Neural cell (in vitro differentiated cells): ENCODE data around the gene MGLL.
"Not testable (repeated sequence)": the region's sequence is repeated elsewhere in the genome, so short reads cannot be mapped to it uniquely, and the experiment has no call there.

Experiments
- EP300 ChIP-seq: fragments of 450-650 bp; conservative IDR thresholded peaks from 2 replicates; pipeline ENCODE4 v1.6.1; 2014; ENCODE audit warnings: antibody characterized with exemption, mild to moderate bottlenecking, moderate library complexity; ENCODE audit not compliant: poor library complexity, severe bottlenecking
- POLR2AphosphoS5 ChIP-seq: IDR thresholded peaks from 2 replicates; pipeline ENCODE4 v1.6.1; 2012
- RAD21 ChIP-seq: fragments of 450-650 bp; conservative IDR thresholded peaks from 2 replicates; pipeline ENCODE4 v1.6.1; 2014; ENCODE audit warnings: antibody characterized with exemption, mild to moderate bottlenecking, moderate library complexity
- TF ChIP-seq, protein P1 (sequence below): fragments of 450-650 bp; IDR thresholded peaks from 2 replicates; pipeline ENCODE4 v1.5.1; 2014; ENCODE audit warnings: antibody characterized with exemption, mild to moderate bottlenecking, moderate library complexity; ENCODE audit not compliant: poor library complexity, severe bottlenecking
- TF ChIP-seq, protein P2 (sequence below): IDR thresholded peaks from 2 replicates; pipeline ENCODE4 v1.6.1; 2012; ENCODE audit warnings: borderline replicate concordance

DNA sequence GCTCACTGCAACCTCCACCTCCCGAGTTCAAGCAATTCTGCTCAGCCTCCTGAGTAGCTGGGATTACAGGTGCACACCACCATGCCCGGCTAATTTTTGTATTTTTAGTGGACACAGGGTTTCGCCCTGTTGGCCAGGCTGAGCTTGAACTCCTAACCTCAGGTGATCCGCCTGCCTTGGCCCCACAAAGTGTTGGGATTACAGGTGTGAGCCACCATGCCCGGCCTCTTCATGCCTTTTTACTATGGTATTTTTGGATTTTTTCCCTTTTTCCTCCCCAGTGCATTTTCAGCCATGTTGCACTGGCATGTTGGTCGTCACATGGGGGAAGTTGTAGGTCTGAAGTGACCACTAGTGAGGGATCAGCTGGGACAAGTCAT is 140.2 kb downstream of the MGLL start:
- TF ChIP-seq, protein P1, sequence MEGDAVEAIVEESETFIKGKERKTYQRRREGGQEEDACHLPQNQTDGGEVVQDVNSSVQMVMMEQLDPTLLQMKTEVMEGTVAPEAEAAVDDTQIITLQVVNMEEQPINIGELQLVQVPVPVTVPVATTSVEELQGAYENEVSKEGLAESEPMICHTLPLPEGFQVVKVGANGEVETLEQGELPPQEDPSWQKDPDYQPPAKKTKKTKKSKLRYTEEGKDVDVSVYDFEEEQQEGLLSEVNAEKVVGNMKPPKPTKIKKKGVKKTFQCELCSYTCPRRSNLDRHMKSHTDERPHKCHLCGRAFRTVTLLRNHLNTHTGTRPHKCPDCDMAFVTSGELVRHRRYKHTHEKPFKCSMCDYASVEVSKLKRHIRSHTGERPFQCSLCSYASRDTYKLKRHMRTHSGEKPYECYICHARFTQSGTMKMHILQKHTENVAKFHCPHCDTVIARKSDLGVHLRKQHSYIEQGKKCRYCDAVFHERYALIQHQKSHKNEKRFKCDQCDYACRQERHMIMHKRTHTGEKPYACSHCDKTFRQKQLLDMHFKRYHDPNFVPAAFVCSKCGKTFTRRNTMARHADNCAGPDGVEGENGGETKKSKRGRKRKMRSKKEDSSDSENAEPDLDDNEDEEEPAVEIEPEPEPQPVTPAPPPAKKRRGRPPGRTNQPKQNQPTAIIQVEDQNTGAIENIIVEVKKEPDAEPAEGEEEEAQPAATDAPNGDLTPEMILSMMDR: not testable (repeated sequence)
- TF ChIP-seq, protein P2, sequence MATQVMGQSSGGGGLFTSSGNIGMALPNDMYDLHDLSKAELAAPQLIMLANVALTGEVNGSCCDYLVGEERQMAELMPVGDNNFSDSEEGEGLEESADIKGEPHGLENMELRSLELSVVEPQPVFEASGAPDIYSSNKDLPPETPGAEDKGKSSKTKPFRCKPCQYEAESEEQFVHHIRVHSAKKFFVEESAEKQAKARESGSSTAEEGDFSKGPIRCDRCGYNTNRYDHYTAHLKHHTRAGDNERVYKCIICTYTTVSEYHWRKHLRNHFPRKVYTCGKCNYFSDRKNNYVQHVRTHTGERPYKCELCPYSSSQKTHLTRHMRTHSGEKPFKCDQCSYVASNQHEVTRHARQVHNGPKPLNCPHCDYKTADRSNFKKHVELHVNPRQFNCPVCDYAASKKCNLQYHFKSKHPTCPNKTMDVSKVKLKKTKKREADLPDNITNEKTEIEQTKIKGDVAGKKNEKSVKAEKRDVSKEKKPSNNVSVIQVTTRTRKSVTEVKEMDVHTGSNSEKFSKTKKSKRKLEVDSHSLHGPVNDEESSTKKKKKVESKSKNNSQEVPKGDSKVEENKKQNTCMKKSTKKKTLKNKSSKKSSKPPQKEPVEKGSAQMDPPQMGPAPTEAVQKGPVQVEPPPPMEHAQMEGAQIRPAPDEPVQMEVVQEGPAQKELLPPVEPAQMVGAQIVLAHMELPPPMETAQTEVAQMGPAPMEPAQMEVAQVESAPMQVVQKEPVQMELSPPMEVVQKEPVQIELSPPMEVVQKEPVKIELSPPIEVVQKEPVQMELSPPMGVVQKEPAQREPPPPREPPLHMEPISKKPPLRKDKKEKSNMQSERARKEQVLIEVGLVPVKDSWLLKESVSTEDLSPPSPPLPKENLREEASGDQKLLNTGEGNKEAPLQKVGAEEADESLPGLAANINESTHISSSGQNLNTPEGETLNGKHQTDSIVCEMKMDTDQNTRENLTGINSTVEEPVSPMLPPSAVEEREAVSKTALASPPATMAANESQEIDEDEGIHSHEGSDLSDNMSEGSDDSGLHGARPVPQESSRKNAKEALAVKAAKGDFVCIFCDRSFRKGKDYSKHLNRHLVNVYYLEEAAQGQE: not testable (repeated sequence)
- TF ChIP-seq EP300, POLR2AphosphoS5, RAD21: not testable (repeated sequence)
